Subcutaneous adipose tissue (tissue), 4 donors: ENCODE results near the gene PHYKPL. TPM values are rescaled to one million over a fixed set of nuclear protein-coding genes. Genes with fewer than 3 reads are reported as not detected.

Source experiments
- CTCF ChIP-seq: fragments of 450-650 bp; IDR thresholded peaks from one replicate; pipeline ENCODE4 v1.5.1; 2016; ENCODE audit warnings: low read depth, mild to moderate bottlenecking, control low read depth, antibody characterized with exemption, moderate library complexity
- total RNA-seq, 4 donors: library from RNA; depleted of rRNA; stranded (reverse); fragments of >200 nt; gene quantifications; one replicate each; pipeline ENCODE4 v1.1.0, GENCODE V29; 2016

PHYKPL gene
- total RNA-seq, 4 donors from 2014 or later: 47.8 to 102 (median 73.3) TPM

GRCh38 chr5:178208540-178209227 lies 23.9 kb downstream of the PHYKPL start:
- TF ChIP-seq CTCF: no peak

- TF ChIP-seq CTCF: no peak
These were observed 24.7 kb downstream of the PHYKPL start for GRCh38 chr5:178207917-178208280.

GRCh38 chr5:178207183-178207916 lies 25.3 kb downstream of the PHYKPL start:
- TF ChIP-seq CTCF: no peak

- no peak for TF ChIP-seq CTCF
These were observed 26.2 kb downstream of the PHYKPL start for GRCh38 chr5:178206166-178207101.

- no peak for TF ChIP-seq CTCF
These were observed 26.9 kb downstream of the PHYKPL start for GRCh38 chr5:178205749-178206047.

GRCh38 chr5:178204935-178205748 lies 27.5 kb downstream of the PHYKPL start:
- TF ChIP-seq CTCF: no peak
